ENCODE data around the gene CARMIL3. TPM values are rescaled to one million over a fixed set of nuclear protein-coding genes. Genes with fewer than 3 reads are reported as not detected.

Gene CARMIL3
- total and polyA plus RNA-seq, 3 experiments from 2014 or later = 0.14 to 1.5 (median 1.2) TPM

DNA sequence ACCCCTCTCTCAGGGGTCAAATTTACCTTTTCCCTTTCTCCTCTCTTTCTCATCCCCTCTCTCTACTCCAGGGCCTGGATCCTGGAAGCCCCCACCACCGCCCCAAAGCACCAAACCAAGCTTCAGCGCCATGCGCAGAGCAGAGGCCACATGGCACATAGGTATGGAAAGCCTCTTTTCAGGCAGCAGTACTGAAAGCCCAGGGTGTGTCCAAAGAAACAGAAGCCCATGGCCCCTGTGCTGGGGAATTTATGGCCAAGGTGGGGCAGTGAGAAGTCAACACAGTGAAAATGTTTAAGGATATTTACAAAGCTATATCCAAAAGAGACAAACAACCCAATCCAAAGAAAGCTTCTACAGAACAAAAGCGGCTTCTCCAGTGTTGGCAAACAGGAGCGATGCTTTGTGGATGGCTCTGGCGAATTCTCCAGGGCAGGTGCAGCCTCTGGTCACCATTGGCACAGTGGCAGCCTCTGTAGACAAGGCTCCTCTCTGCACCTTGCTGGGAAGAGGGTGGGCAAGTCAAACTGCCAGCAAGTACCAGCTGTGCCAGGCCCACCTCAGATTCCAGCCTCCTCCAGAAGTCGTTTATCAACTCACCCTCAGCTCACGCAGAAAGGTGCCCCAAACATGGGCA is 14.8 kb downstream of the CARMIL3 start:
- no peaks in the 10 kb centered on the region for H3K9me3 Mint-ChIP-seq
- POLR2A ChIA-PET = no interaction called here

DNA sequence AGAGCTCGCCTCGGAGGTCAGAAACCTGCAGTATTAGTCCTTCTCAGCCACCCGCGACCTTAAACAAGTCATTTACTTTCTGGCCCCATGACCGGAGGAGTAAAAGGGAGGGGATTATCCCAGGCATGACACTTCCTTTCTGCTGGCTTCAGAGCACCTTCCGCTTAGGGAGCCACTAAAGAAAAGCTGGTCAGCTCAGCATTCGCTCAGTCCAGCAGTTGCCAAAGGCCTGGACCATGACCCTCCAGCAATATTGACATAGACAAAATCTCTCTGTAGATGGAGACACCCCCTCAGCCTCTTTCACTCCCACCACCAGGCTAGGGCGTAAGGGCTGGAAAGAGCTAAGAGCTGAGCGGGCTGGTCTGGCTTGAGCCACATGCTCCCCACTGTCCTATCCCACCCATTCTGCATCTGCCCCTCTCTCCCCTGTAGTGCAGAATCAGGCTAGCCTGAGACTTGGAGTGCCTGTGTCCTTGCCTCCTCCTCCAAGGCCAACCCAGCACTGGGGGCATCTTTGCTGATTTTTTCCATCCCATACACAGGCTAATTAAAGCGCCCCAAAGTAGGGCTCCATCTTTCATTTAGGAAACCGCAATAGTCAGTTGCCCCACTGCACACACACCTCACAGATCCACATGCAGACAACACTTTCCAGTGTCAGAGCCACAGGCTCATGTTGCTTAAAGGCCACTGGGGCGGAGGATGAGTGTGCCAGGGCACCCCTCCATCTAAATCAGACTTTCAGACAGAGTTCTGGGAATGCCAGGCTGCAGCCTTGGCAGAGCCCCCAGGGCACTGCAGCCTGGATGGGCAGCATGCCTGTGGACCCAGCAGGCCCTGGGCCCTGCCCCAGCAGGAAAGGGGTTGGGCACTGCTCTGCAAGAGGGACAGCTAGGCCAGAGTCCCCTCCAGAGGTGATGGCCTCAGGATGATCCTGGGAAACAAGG is 15.6 kb downstream of the CARMIL3 start:
- ChIA-PET CTCF (interaction anchor here (1.0 to 2.0 kb wide), 2 partner anchors 23 to 40 kb away, joined by 3 to 4 read pairs; no protein-coding TSS in a partner anchor), POLR2A (no interaction called here)
- no peaks in the 10 kb centered on the region for H3K27me3 ChIP-seq (ENCODE audit: insufficient read depth, low read length, poor library complexity, severe bottlenecking)
- no peaks in the 10 kb centered on the region for H3K36me3 ChIP-seq (ENCODE audit: insufficient read depth, low read length)
- Mint-ChIP-seq H3K4me1 (peaks cover 0 to 3% (median 3%) of the 10 kb centered on the region in 3 donors), H3K27me3 (peaks cover 8 to 18% of the 10 kb centered on the region in 2 donors), H3K4me3 (no peak overlapping the region), H3K9me3 (no peaks in the 10 kb centered on the region), H3K27ac (no peak overlapping the region), H3K36me3 (no peaks in the 10 kb centered on the region)
- no peaks in the 10 kb centered on the region for H3K9me3 ChIP-seq (ENCODE audit: low read length)
- H3K27ac ChIP-seq (ENCODE audit: low read depth, low read length) = no peak overlapping the region
- DNase-seq = no peak
- H3K4me3 ChIP-seq (ENCODE audit: low read length) = no peak overlapping the region
- H3K4me1 ChIP-seq (ENCODE audit: insufficient read depth, low read length) = no peaks in the 10 kb centered on the region

More for the DNA sequence above, 14.8 kb downstream of the CARMIL3 start:
- Mint-ChIP-seq H3K27me3 (peaks cover 8 to 18% of the 10 kb centered on the region in 2 donors), H3K36me3 (no peaks in the 10 kb centered on the region), H3K4me1 (peaks cover 0 to 3% (median 3%) of the 10 kb centered on the region in 3 donors), H3K27ac (no peak overlapping the region), H3K4me3 (no peak overlapping the region)
- no peaks in the 10 kb centered on the region for H3K9me3 ChIP-seq (ENCODE audit: low read length)
- H3K36me3 ChIP-seq (ENCODE audit: insufficient read depth, low read length) = no peaks in the 10 kb centered on the region
- H3K4me3 ChIP-seq (ENCODE audit: low read length) = no peak overlapping the region
- no peak for DNase-seq
- no peak overlapping the region for H3K27ac ChIP-seq (ENCODE audit: low read depth, low read length)
- CTCF ChIA-PET = interaction anchor here (1.0 to 2.0 kb wide), 2 partner anchors 24 to 40 kb away, joined by 3 to 4 read pairs; no protein-coding TSS in a partner anchor
- H3K27me3 ChIP-seq (ENCODE audit: insufficient read depth, low read length, poor library complexity, severe bottlenecking) = no peaks in the 10 kb centered on the region
- no peaks in the 10 kb centered on the region for H3K4me1 ChIP-seq (ENCODE audit: insufficient read depth, low read length)

- ChIA-PET POLR2A (interaction anchor here (0.7 kb wide), 2 partner anchors 12 to 21 kb away, joined by 3 read pairs; no protein-coding TSS in a partner anchor), CTCF (interaction anchor here (0.9 to 1.1 kb wide), 2 partner anchors 10 to 24 kb away, joined by 3 read pairs; no protein-coding TSS in a partner anchor)
- no peaks in the 10 kb centered on the region for H3K36me3 Mint-ChIP-seq
- no peak for DNase-seq
- no peaks in the 10 kb centered on the region for H3K36me3 ChIP-seq (ENCODE audit: insufficient read depth, low read length)
- no peak overlapping the region for H3K27ac Mint-ChIP-seq
- no peak overlapping the region for H3K27ac ChIP-seq (ENCODE audit: low read depth, low read length)
- no peaks in the 10 kb centered on the region for H3K4me1 ChIP-seq (ENCODE audit: insufficient read depth, low read length)
- H3K27me3 ChIP-seq (ENCODE audit: insufficient read depth, low read length, poor library complexity, severe bottlenecking) = no peaks in the 10 kb centered on the region
- no peaks in the 10 kb centered on the region for H3K9me3 ChIP-seq (ENCODE audit: low read length)
- H3K27me3 Mint-ChIP-seq = peaks cover 5 to 21% of the 10 kb centered on the region in 2 donors
- no peaks in the 10 kb centered on the region for H3K9me3 Mint-ChIP-seq
- H3K4me3 ChIP-seq (ENCODE audit: low read length) = no peak overlapping the region
- no peak overlapping the region for H3K4me3 Mint-ChIP-seq
- peaks cover 0 to 3% (median 3%) of the 10 kb centered on the region in 3 donors for H3K4me1 Mint-ChIP-seq
Measured at GRCh38 chr14:24068711-24069410, 17.1 kb downstream of the CARMIL3 start.

GRCh38 chr14:24069411-24069735 is 17.6 kb downstream of the CARMIL3 start:
- ChIA-PET CTCF (interaction anchor here (0.8 to 1.0 kb wide), 3 partner anchors 11 to 21 kb away, joined by 3 read pairs; no protein-coding TSS in a partner anchor), POLR2A (no interaction called here)
- H3K4me1 ChIP-seq (ENCODE audit: insufficient read depth, low read length) = no peaks in the 10 kb centered on the region
- Mint-ChIP-seq H3K27me3 (peaks cover 5 to 21% of the 10 kb centered on the region in 2 donors), H3K36me3 (no peaks in the 10 kb centered on the region), H3K27ac (no peak overlapping the region), H3K4me3 (no peak overlapping the region), H3K9me3 (no peaks in the 10 kb centered on the region), H3K4me1 (peaks cover 0 to 3% (median 3%) of the 10 kb centered on the region in 3 donors)
- no peaks in the 10 kb centered on the region for H3K36me3 ChIP-seq (ENCODE audit: insufficient read depth, low read length)
- H3K27me3 ChIP-seq (ENCODE audit: insufficient read depth, low read length, poor library complexity, severe bottlenecking) = no peaks in the 10 kb centered on the region
- no peaks in the 10 kb centered on the region for H3K9me3 ChIP-seq (ENCODE audit: low read length)
- H3K27ac ChIP-seq (ENCODE audit: low read depth, low read length) = no peak overlapping the region
- no peak overlapping the region for H3K4me3 ChIP-seq (ENCODE audit: low read length)
- DNase-seq = no peak

DNA sequence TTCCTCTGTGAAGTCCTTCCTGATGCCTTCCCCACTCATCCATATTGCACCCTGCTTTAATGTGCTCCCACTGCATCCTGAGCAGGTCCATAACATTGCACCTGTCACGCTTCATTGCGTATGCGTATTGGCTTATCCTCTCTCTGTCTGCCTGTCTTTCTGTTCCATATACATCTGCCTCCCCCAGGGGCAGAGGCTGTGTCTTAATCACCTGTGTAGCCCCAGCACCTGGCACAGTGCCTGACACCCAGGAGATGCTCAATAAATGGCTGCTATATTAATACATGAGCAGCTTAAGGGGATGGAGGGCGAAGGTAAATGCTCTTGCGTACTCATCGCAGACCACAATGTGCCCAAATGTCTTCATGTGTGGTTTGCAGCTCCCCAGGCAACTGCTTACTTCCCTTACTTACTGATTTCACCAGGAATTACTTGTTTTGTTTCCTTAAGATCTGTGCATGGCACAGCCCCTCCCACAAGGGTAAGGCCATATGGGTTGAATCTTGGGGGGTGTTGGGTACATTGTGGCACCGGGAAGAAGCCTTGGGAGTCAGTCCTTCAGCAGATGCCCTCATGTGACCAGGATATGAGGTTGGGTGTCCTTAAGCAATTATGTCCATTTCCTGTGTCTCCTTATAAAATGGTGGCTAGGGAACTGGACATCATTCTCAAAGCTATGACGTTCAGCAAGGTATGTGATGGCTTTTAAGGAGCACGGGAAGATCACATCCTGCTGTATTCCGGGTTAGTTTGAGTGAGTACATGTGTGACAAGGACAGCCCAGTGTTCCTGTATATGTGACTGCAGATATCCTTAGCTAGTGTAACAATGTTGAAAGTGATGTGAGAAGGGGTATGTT is 18.7 kb downstream of the CARMIL3 start:
- H3K4me1 ChIP-seq (ENCODE audit: insufficient read depth, low read length) = no peaks in the 10 kb centered on the region
- no peaks in the 10 kb centered on the region for H3K36me3 Mint-ChIP-seq
- no peaks in the 10 kb centered on the region for H3K36me3 ChIP-seq (ENCODE audit: insufficient read depth, low read length)
- no peaks in the 10 kb centered on the region for H3K27me3 ChIP-seq (ENCODE audit: insufficient read depth, low read length, poor library complexity, severe bottlenecking)
- no peaks in the 10 kb centered on the region for H3K9me3 Mint-ChIP-seq
- POLR2A ChIA-PET = no interaction called here
- H3K4me3 ChIP-seq (ENCODE audit: low read length) = no peak overlapping the region
- no peak overlapping the region for H3K27ac Mint-ChIP-seq
- peaks cover 5 to 21% of the 10 kb centered on the region in 2 donors for H3K27me3 Mint-ChIP-seq
- no peak overlapping the region for H3K27ac ChIP-seq (ENCODE audit: low read depth, low read length)
- DNase-seq = no peak
- no peaks in the 10 kb centered on the region for H3K9me3 ChIP-seq (ENCODE audit: low read length)
- H3K4me3 Mint-ChIP-seq = no peak overlapping the region
- peaks cover 0 to 3% (median 3%) of the 10 kb centered on the region in 3 donors for H3K4me1 Mint-ChIP-seq
- CTCF ChIA-PET = interaction anchor here (0.8 to 1.0 kb wide), 2 partner anchors 10 to 20 kb away, joined by 3 read pairs; no protein-coding TSS in a partner anchor

DNA sequence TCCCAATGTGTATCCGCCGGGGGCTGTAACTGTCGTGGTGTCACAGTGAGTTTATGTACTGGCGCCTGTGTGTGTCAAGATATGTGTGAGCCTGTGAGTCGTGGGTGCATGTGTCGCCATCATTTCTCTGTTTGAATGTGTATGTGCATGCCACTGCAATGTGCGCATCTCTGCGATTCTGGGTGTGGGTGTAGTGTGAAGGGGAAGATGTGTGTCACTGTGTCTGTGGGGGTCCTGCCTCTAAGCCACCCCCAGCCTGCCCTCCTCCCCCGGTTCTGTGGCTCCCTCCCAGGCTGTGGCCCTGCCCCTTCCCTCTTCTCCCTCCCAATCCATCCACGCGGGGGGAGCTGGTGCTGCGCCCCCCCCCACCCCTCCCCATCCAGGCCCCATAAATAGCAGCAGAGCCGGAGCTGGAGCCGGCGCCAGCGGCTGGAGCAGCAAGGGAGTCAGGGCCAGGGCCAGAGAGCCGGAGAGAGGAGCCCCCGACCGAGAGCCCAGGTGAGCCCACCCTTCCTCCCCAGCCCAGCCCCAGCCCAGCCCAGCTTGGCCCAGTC is 19.4 kb downstream of the CARMIL3 start, which contains the start of gene CPNE6:
Gene CPNE6, plus strand, starts transcription at position 419 of the 554 bp plus-strand sequence. CDS start 1,375 bp downstream, outside the sequence.
- Mint-ChIP-seq H3K36me3 (no peaks in the 10 kb centered on the region), H3K27me3 (peaks cover 5 to 21% of the 10 kb centered on the region in 2 donors), H3K4me3 (no peak within 1 kb of the TSS), H3K4me1 (peaks cover 0 to 3% (median 3%) of the 10 kb centered on the region in 3 donors), H3K9me3 (no peaks in the 10 kb centered on the region), H3K27ac (no peak within 1 kb of the TSS)
- H3K4me3 ChIP-seq (ENCODE audit: low read length) = no peak within 1 kb of the TSS
- ChIA-PET POLR2A (no interaction called here), CTCF (no interaction called here)
- no peak for DNase-seq
- no peaks in the 10 kb centered on the region for H3K4me1 ChIP-seq (ENCODE audit: insufficient read depth, low read length)
- H3K36me3 ChIP-seq (ENCODE audit: insufficient read depth, low read length) = no peaks in the 10 kb centered on the region
- H3K27me3 ChIP-seq (ENCODE audit: insufficient read depth, low read length, poor library complexity, severe bottlenecking) = no peaks in the 10 kb centered on the region
- no peaks in the 10 kb centered on the region for H3K9me3 ChIP-seq (ENCODE audit: low read length)
- H3K27ac ChIP-seq (ENCODE audit: low read depth, low read length) = no peak within 1 kb of the TSS

- Histone ChIP-seq H3K27me3 (ENCODE audit: insufficient read depth, low read length, poor library complexity, severe bottlenecking) (no peaks in the 10 kb centered on the region), H3K9me3 (ENCODE audit: low read length) (no peaks in the 10 kb centered on the region), H3K4me3 (ENCODE audit: low read length) (no peak overlapping the region), H3K36me3 (ENCODE audit: insufficient read depth, low read length) (no peaks in the 10 kb centered on the region), H3K27ac (ENCODE audit: low read depth, low read length) (no peak overlapping the region), H3K4me1 (ENCODE audit: insufficient read depth, low read length) (no peaks in the 10 kb centered on the region)
- H3K36me3 Mint-ChIP-seq = no peaks in the 10 kb centered on the region
- CTCF ChIA-PET = interaction anchor here (1.2 to 2.2 kb wide), 2 partner anchors 9 to 37 kb away, joined by 3 to 8 read pairs; no protein-coding TSS in a partner anchor
- peaks cover 4 to 21% of the 10 kb centered on the region in 2 donors for H3K27me3 Mint-ChIP-seq
- no peak overlapping the region for H3K4me3 Mint-ChIP-seq
- POLR2A ChIA-PET = no interaction called here
- H3K9me3 Mint-ChIP-seq = no peaks in the 10 kb centered on the region
- H3K27ac Mint-ChIP-seq = no peak overlapping the region
- peaks cover 0 to 3% (median 3%) of the 10 kb centered on the region in 3 donors for H3K4me1 Mint-ChIP-seq
- no peak for DNase-seq
Measured at GRCh38 chr14:24071836-24072430, 20.1 kb downstream of the CARMIL3 start.

All from CD8-positive, alpha-beta memory T cell (primary cell).